Measurements from ENCODE around the gene DNAH11.
"Not testable (repeated sequence)": the region's sequence is repeated elsewhere in the genome, so short reads cannot be mapped to it uniquely, and the experiment has no call there.

DNAH11 gene
- 0.22 to 0.46 reads per million in 2 donors for total RNA-seq

- no peak for DNase-seq
Observed at GRCh38 chr7:21542891-21543527, at the start of gene DNAH11. Gene DNAH11, plus strand, starts transcription at chr7:21543039. Its CDS starts 207 bp downstream, at chr7:21543246.

GRCh38 chr7:21495731-21496130 lies 47.1 kb upstream of the DNAH11 start:
- no peak for DNase-seq

GRCh38 chr7:21497072-21497471 lies 45.8 kb upstream of the DNAH11 start:
- DNase-seq, result no peak

- no peak for DNase-seq
Observed at GRCh38 chr7:21500117-21500832, 42.6 kb upstream of the DNAH11 start.

- no peak for DNase-seq
Observed at GRCh38 chr7:21504021-21504420, 38.8 kb upstream of the DNAH11 start.

- no peak for DNase-seq
Observed at GRCh38 chr7:21507627-21508343, 35.1 kb upstream of the DNAH11 start.

GRCh38 chr7:21508538-21508937 lies 34.3 kb upstream of the DNAH11 start:
- DNase-seq, result no peak

- no peak for DNase-seq
Observed at GRCh38 chr7:21514062-21514461, 28.8 kb upstream of the DNAH11 start.

- DNase-seq, result no peak
Observed at GRCh38 chr7:21524680-21525079, 18.2 kb upstream of the DNAH11 start.

- no peak for DNase-seq
Observed at GRCh38 chr7:21526007-21526406, 16.8 kb upstream of the DNAH11 start.

GRCh38 chr7:21526448-21526847 lies 16.4 kb upstream of the DNAH11 start:
- no peak for DNase-seq

- DNase-seq, result not testable (repeated sequence)
Observed at GRCh38 chr7:21532485-21532884, 10.4 kb upstream of the DNAH11 start.

GRCh38 chr7:21533646-21534045 lies 9.2 kb upstream of the DNAH11 start:
- DNase-seq, result not testable (repeated sequence)

GRCh38 chr7:21536445-21537118 lies 6.3 kb upstream of the DNAH11 start:
- DNase-seq, result not testable (repeated sequence)

- no peak for DNase-seq
Observed at GRCh38 chr7:21538936-21539495, 3.8 kb upstream of the DNAH11 start.

GRCh38 chr7:21543528-21544302 lies 876 bp downstream of the DNAH11 start:
- DNase-seq, result no peak

- no peak for DNase-seq
Observed at GRCh38 chr7:21544303-21544656, 1.4 kb downstream of the DNAH11 start.

- no peak for DNase-seq
Observed at GRCh38 chr7:21544715-21545114, 1.9 kb downstream of the DNAH11 start.

GRCh38 chr7:21547501-21547900 lies 4.7 kb downstream of the DNAH11 start:
- DNase-seq, result no peak

- no peak for DNase-seq
Observed at GRCh38 chr7:21548491-21548890, 5.7 kb downstream of the DNAH11 start.

GRCh38 chr7:21550076-21550475 lies 7.2 kb downstream of the DNAH11 start:
- no peak for DNase-seq
